Fibroblast of gingiva (primary cell): Measurements from ENCODE around the gene CASTOR1.

Source experiments
- DNase-seq: peaks from one replicate; pipeline ENCODE4 v3.0.0-alpha.2; 2011; ENCODE audit warnings: low read depth

CASTOR1 gene

DNA sequence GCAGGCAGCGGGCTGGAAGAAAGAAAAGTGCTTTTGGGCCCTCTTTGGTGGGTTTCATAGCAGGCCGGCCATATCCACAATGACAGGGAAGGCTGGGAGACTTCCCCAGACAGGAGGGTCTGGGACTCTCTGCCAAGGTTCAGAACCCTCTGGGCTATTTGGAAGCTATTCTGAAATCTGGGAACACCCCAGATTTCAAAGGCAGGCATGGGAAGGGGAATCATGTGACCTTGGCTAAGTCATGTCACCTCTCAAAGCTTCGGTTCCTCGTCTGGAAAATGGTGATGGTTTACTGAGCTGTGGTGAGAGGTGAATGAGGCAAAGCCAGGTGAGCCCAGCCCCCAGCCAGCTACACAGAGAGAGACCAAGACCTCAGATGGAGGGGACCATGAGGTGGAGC lies 4.6 kb downstream of the CASTOR1 start:
- no peak for DNase-seq

DNA sequence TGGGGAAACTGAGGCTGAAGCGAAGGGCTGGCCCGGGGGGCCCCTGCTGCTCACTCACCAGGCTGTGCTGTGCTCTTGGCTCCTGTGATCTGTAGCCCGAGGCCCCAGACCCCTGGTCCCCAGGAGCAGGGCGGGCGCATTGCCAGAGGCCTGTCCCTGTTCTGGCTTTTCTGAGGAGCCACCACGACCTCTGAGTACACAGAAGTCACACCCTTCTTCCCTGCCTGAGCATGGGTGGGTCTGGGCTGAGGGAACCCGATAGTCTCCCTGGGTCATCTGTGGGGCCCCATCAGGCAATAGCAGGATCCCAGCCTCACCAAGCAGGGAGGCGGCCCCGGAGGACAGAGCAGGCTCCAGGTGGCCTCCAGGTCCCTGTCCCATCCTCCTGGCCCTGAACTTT lies 5.1 kb downstream of the CASTOR1 start:
- DNase-seq = no peak

DNA sequence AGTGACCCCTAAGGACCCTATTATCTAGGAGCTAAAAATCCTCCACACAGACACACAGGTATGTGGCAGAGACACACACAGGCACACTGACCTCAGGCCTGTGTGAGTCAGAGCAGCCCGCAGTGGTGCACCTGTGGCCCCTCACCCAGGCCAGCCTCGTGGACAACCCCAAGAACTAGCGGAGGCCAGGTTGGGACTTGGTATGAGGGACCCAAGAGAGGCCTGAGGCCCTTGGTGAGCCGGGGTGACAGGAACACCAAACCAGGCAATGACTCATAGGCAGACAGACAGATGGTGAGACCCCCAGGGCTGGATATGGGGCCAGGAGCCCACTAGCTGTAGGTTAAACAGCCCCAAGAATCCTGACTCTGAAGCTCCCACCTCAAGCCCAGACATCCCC lies 6.0 kb downstream of the CASTOR1 start:
- DNase-seq = no peak

DNA sequence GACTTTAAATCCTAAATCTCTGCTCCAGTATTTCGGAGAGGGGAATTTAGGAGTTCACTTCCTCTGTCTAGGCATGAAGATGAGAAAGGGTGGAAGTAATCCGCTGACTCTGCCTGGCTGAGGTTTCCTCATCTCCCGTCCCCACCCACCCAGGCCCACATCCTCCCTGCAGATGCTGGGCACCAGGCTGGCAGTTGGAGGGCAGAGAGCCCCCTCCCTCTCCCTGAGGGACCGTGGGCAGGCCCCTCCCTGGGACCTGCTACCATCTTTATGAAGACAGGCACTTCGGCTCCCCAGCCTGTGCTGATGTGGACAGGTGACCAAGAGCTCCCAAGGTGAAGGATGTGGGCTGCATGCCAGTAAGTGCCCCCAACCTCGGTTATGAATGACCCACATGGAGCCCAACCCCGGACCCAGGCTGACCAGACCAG lies 6.7 kb downstream of the CASTOR1 start:
- DNase-seq = no peak

DNA sequence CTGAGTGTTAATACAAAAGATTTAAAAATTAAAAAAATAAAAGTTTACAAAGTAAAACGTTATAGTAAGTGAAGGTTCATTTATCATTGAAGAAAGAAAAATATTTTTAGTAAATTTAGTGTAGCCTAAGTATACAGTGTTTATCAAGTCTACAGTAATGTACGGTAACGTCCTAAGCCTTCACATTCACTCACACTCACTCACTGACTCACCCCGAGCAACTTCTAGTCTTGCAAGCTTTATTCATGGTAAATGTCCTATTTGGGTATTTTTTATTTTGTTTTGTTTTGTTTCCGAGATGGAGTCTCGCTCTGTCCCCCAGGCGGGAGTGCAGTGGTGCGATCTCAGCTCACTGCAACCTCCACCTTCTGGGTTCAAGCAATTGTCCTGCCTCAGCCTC lies 8.8 kb downstream of the CASTOR1 start:
- no peak for DNase-seq

DNA sequence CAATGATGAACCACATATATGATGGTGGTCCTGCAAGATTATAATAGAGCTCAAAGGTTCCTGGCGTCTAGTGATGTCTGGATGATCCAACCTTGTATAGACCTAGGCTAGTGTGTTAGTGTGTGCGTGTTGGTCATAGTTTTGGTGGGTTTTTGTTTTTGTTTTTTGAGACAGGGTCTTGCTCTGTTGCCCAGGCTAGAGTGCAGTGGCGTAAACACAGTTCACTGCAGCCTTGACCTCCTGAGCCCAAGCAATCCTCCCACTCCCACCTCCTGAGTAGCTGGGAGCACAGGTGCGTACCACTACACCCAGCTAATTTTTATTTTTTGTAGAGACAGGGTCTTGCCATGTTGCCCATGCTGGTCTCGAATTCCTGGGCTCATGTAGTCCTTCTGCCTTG lies 9.4 kb downstream of the CASTOR1 start:
- DNase-seq = no peak

DNA sequence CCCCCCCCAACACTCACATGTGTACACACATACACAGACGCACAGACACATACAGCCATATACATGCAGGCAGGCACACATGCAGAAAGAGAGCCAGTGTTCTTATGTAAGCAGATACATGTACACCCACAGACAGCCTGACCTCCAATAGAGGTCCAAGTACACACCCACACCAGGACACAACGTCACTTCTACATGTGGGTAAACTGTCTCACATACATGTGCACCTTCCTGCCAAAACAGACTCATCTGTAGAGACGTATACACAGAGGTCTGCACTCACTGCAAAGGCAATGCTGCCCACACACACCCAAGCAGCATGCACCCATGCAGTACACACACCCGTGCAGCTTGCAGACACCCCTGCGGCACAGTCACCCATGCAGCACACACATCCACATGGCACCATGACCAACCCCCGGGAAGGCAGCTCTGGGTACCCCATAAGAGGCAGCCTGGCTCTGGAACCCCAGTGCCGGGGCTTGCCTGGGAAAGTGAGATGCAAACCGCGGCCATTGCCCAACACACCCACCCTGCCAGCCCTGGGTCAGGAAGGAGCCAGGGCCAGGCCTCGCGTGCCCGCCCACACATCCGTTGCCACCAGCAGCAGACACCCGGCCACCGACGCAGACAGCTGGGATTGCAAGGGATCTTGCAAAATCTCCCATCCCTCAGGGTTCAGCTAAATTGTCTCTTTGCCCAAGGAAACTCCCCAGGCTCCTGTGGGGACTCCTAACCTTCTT lies 10.1 kb downstream of the CASTOR1 start:
- DNase-seq = peak; percentile 88

DNA sequence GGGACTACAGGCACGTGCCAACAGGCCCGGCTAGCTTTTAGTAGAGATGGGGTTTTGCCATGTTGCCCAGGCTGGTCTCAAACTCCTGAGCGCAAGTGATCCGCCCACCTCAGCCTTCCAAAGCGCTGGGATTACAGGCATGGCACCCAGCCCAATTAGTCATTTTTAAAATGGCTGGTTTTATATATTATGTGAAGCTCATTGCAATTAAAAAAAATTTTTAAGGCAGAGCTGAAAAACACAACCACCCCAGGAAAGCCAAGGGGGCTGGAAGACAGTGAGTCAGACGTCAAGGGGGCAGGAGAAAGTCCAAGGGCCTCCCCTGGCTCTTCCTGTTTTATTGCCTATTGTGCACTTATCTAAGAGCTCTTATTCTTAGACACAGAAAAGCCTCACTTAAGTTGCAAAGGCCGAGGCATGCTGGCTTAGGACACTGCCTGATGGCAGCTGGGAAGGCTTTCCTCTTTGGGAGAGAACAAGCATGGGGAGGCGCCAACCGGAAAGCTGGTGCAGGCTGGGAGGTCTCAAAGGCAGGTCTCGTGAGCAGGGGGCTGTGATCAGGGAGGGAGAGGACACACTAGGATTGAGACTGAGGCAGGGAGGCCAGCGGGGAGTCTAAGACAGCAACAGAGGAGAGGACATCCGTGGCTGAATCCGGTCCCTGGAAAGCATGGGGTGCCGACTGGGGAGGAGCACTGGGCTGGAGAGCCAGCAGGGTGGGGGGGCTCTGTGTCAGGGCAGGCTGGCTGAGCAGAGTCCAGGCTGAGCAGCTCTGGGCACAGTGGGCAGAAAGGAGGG lies 11.6 kb downstream of the CASTOR1 start:
- DNase-seq = peak; percentile 60

DNA sequence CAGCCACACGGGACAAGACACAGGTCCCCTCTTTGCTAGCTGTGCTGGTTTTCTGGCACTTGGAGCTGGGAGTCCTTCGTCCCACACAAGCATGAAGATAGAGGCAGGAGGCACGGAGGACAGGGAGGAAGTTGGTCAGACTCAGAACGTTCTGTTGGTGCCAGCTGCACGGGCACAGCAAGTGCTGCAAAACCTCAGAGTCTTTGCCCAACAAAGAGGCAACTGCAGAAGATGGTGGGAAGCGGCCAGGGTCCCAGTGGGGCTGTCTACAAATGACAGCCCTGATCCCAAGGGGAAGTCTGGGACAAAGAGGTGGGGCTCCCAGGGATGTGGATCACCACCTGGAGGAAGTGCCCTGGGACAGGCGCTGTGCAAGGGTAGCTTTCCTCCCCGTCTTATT lies 13.3 kb downstream of the CASTOR1 start:
- DNase-seq = no peak

DNA sequence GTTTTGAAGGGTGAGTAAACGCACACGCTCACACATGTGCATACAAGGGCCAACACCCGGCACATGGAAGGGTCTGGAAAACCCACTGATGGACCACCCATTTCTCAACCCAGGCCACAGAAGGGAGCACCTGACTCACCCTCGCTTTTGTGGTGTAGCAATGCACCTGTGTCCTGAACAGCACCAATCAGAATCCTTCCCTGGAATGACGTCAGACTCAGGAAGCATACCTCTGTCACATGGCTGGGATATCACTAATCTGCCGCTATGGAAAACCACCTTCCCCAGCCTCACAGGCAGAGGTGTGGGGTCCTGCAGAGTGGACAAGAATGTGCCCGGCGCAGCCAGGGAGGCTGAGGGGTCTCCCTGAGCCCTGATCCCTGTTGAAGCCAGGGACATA lies 13.7 kb downstream of the CASTOR1 start:
- no peak for DNase-seq

DNA sequence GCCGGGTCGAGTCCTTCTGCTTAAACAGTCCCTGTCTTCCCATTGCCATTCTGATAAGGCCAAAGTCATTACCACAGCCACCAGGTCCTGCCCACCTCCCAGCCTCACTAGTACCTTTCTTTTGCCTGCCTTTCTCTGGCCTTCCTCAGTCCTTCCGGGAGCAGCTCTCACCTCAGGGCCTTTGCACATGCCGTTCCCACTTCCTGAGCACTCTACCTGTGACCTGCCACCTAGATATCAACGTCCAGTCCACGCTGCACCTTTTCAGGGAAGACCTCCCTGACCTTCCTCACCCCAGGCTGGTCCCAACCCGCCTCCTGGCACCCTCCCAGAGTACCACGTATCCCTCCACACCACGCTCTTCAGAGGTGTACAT lies 14.9 kb downstream of the CASTOR1 start:
- no peak for DNase-seq

DNA sequence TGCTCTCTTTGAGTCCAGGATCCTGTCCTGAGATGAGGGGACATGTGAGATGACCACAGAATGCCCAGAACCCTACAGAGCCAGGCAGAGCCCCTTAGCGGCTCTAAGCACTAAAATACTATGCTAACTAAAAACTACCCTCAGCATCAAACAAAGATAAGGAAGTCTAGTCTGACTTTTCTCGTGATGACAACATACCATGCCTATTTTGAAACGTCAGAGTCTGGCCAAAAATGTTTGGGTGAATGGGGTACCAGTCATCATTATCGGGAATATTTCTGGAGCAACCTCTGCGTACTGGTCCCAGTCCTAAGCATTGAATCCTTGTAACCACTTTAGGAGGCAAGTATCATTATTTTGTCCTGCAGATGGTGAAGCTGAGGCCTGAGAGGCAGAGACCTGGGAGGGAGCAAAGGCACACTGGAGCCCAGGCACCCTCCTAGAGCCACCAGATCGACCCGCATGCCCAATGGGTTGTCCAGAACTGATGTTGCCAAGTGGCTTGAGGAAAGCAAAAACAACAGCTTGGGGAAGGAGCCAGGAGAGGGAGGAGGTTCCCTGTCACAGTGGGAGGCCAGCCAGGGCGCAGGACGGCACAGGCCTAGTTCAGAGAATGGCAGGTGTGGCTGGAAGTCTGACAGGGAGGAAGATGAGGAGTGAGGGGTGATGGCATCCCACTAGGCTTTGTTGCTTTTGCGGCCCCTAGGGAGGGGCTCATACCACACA lies 15.4 kb downstream of the CASTOR1 start:
- DNase-seq = no peak

DNA sequence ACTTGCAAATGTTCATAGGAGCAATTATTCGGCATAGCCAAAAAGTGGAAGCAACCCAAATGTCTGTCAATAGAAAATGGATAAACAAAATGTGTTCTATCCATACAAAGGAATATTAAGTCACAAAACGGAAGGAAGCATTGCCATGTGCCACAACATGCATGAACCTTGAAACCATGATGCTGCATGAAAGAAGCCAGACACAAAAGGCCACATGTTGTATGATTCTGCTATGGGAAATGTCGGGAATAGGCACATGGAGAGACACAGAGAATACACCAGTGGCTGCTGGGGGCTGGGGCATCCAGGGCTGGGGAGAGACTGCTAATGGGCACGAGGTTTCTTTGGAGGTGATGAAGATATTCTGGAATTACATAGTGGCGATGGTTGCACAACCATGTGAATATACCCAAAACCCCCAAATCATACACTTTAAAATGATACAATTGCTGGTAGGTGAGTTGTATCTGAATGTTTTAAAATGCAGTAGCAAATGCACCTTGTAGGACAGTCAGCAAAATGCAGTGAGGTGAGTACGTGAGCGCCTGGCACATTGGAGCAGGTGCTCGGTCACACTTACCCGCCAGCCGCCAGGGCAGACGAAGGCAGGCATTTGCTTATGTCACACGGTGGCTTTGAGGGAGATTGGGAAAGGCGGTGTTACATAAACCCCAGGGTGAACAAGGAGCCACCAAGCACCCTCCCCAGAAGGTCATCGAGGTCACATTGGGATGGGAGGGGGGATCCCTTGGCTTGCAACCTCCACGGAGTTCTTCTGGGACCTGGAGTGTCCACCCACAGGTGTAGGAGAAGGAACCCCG lies 16.3 kb downstream of the CASTOR1 start:
- DNase-seq = no peak

DNA sequence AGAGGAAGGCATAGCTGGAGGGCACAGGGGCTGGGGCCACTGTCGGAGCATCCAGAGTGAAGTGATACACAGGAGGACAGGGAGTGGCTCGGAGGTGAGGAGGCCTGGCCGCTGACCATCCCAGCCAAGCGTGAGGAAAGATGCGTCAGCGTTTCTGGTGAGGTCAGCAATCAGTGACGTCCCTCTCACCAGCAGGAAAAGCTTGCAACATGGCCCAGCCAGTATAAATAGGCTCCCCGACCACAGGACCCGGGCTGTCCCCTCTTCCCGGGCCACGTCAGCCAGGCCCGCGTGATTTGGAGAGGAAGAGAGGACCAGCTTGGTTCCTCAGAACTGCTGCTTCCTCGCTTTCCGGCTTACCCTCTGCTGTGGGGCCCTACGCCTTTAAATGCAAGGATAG lies 18.5 kb downstream of the CASTOR1 start:
- DNase-seq = peak; percentile 42

DNA sequence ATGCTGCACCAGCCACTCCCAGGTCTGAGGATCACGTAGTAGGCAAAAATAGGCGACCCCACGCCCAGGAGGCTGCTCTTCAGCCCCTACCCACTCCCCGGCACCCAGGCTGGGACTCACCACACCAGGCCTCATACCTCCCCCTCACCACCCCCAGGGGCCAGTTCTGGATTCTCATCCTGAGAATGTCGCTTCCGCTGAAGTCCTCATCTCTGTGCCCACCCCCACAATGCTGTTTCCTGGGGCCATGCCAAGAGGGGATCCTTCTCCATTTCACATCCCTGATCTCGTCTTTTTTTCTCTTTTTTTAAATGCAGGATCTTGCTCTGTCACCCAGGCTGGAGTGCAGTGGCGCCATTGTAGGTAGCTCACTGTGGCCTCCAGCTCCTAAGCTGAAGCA lies 21.0 kb downstream of the CASTOR1 start:
- no peak for DNase-seq

DNA sequence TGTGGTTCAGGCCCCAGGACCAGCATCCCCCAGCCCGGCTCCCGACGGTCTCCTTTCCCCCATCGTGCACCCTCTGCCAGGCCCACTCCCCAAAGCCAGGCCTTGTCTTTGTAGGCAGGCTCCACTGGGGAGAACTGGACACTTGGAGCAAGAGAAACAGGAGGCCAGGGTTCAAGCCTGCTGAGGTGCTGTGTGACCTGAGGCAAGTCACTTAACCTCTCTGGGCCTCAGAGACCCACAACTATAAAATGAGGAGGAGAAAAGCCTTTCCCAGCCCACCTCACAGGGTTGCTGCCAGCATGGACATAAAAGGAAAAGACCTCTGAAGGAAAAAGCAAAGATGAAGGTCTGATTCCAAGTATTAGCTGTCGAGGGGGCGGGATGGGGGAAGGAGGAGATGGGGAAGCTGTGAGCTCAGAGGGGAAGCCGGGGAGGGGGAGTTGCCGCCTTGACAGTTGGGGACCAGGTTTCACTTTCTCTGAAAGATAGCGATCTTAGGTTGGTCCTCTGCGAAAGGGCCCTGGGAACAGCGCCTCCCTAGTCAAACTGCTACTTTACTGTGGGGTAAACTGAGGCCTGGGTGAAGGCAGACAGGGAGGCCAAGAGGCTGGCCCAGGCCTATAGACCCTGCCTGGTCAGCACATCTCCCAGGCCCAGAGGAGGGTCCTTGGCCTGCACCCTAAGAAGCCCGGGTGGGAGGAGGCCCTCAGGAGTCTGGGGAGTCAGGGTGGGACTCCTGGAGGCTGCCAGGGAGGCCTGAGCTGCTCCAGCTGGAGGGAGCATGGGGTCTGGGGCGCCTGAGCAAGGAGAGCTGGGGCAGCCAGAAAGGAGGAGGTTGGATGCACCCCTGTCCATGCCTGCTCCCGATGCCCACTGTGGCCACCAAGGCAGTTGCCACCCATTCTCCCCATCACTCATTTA lies 21.7 kb downstream of the CASTOR1 start:
- DNase-seq = no peak

DNA sequence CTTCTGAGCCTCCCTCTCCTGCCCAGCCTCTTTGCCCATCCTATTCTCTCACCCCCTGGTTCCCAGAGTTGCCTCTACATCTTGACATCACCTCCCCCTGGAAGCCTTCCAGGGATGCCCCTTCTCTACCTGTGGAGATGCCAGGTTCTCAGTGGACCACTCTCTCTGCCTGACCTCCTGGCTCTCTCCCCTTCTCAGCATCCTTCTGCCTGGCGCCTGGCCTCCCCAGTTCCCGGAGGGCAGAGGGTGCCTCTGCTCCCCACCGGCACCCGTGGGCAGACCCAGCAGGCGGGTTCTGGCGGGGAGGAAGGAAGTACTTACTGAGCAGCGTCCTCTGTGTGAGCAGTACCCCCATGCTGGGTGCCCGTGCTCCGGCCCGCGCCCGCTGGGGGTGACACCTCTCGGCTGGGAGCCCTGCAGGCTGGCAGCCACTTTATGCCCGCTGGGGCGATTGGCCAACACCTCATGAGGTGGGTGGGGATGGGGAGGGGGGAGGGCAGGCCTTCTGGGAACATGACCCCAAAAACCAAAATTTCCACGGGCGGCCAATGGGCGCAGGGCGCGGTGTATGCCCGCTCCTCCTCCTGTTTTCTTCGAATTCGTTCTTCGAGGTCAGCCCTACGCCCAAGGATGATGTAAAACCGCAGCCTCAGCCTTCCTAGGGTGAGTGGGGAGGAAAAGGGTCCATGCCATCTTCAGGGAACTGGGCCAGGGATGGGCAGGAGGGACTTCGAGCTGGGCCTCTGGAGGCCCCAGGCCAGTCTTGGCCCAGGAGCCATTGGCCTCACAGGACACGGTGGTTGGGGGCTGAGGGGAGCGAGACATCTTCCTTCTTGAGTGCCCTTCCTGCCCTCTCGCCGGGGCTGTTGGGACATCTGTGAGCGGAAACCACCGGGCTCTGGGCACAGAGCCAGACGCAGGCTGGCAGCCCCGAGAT lies 22.6 kb downstream of the CASTOR1 start, which contains the start of gene OSM:
Gene OSM (minus strand): TSS at position 407 of the 937 bp plus-strand sequence. CDS start 52 bp downstream, at position 355.
- no peak for DNase-seq

DNA sequence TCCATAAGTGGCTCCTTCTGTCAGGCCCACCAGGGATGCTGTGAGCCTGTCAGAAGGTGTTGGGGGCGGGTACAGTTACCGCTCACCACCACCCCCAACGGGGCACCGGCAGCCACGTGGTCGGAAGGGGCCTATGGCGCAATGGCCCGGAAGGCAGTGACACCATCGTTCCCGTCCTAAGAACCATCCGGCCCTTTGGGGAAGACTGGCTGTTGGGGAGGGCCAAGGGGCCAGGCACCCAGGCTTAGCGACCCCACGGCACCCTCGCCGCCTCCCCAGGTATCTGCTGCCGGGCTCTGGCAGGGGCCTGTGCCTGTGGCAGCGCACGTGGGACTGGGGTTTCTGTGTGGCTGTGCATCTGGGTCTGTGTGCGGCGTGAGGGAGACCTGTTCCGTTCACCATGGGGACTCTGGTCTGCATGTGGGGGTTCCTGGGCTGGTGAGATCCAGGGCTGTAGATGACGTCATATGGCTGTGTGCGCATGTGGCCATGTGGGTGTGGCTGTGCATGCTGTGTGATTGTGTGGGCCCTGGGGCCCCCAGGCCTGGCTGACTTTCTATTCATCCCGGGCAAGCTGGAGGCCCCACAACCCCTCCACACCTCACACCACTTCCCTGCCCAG lies 23.4 kb downstream of the CASTOR1 start:
- DNase-seq = no peak

DNA sequence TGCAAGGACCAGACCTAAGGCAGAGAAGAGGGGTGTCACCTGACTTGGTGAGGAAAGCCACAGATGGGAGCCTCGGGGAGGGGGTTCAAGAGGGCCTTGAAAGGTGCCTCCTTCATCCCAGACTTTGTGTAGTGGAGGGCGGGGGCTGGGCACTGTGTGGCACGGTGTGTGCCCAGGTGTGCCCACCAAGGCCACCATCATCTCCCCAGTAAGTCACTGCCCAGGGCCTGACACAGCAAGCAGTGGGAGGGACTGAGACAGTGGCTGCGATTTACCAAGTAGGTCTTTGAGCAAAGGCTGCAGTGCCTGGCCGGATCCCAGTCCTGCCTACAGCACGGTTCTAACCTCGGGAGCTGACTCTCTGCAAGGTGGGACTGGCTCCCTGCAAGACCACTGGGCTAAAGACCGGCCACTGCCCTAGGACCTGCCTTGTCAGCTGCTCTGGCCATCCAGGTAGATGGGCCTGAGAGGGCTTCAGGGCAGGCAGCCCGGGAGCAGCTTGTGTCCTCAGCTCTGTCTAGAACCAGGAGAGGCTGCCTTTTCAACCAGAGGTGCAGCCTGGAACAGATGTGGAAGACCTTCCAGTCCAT lies 24.1 kb downstream of the CASTOR1 start:
- no peak for DNase-seq
